Measurements from ENCODE around the gene BMF.

The BMF gene

DNA sequence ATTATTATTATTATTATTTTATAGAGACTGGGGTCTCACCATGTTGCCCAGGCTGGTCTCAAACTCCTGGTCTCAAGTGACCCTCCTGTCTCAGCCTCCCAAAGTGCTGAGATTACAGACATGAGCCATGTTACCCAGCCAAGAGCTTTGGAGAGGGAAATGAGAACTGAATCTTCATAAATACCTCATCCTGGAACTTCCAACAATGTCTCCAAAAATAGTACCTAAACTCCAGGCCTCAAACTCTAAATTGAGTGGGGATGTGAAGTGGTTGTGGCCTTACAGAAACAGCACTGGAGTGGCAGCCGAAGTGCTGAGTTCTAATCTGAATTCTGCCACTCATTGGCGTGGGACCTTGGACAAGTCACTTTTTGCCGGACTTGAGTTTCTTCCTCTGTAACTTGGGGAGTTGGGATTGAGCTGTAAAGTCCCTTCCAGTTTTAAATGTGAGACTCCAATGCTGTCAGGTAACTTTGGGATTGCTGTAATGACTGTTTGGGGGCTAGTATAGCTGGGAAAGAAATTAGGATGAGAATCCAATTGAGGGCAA, 59.7 kb downstream of the BMF start:
- peak overlapping the region; percentile 84 for H3K27ac ChIP-seq (replicated peaks)
- TF ChIP-seq POLR2AphosphoS5 (IDR thresholded peaks at IDR 0.05; ENCODE audit: low read depth) (no peak), SPI1 (IDR thresholded peaks at IDR 0.05; ENCODE audit: borderline replicate concordance, low read depth) (no peak), GABPA (IDR thresholded peaks at IDR 0.05; ENCODE audit: low read depth) (no peak), CTCF (IDR thresholded peaks at IDR 0.05; ENCODE audit: insufficient read depth, low read length) (no peak), REST (IDR thresholded peaks at IDR 0.05; ENCODE audit: insufficient replicate concordance, low read depth) (no peak)

GRCh38 chr15:40048211-40048792, 60.4 kb downstream of the BMF start:
- DNase-seq (ENCODE audit: low read depth in 1 of 2, low spot score in 1 of 2) = peak in 1 of 2 experiments; percentile 77
- TF ChIP-seq CTCF (IDR thresholded peaks at IDR 0.05; ENCODE audit: insufficient read depth, low read length) = no peak
- TF ChIP-seq POLR2AphosphoS5 (IDR thresholded peaks at IDR 0.05; ENCODE audit: low read depth) = peak; percentile 56; the same call in 1 of the 2 replicates
- TF ChIP-seq GABPA (IDR thresholded peaks at IDR 0.05; ENCODE audit: low read depth) = no peak
- peak; percentile 69; the same call in 1 of the 2 replicates for TF ChIP-seq SPI1 (IDR thresholded peaks at IDR 0.05; ENCODE audit: borderline replicate concordance, low read depth)
- Histone ChIP-seq H3K27me3 (ENCODE audit: insufficient read depth, poor library complexity, severe bottlenecking) (no peaks in the 10 kb centered on the region), H3K27ac (replicated peaks) (peak overlapping the region; percentile 84), H3K4me3 (replicated peaks; ENCODE audit: insufficient read depth, low read length) (no peak overlapping the region)

More for the DNA sequence above, 59.7 kb downstream of the BMF start:
- H3K27me3 ChIP-seq (ENCODE audit: insufficient read depth, poor library complexity, severe bottlenecking) = no peaks in the 10 kb centered on the region
- no peak for DNase-seq (ENCODE audit: low read depth in 1 of 2, low spot score in 1 of 2)
- H3K4me3 ChIP-seq (replicated peaks; ENCODE audit: insufficient read depth, low read length) = no peak overlapping the region

DNA sequence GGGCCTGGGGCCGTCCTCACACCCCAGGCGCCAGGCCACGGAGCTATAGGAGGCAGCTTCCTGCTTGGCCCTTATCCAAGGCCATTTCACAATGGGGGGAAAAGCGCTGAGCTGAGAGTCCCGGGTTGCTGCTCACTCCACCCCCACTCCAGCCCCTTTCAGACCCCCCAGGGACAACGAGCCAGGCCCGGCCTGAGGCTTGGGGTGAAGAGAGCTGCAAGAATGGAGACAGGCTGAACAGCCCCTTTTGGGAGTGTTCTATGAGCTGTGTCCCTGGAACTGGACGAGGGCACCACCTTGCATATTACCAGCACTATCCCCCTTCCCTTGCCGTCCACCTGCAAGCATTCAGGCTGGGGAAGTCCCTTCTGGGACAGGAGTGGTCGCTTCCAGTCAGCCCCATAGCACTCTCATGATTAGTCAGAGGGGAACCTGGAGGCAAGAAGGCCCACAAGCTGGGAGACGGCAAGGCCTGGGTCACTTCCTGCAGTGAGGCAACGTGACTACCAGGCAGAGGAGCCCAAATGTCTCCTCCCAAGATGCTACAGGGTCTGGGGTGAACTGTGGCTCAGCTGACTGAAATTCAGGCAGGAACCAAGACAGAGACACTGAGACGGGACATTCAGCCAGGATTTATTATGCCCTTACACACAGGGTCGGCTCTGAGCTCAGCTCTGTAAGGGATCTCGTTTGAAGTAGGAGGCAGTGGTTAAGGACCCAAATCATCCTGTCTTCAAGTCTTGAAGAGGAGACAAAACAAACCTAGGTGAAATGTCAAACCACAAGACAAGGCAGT, 61.1 kb downstream of the BMF start:
- TF ChIP-seq POLR2AphosphoS5 (IDR thresholded peaks at IDR 0.05; ENCODE audit: low read depth) = peak; percentile 72
- no peak for TF ChIP-seq CTCF (IDR thresholded peaks at IDR 0.05; ENCODE audit: insufficient read depth, low read length)
- TF ChIP-seq SPI1 (IDR thresholded peaks at IDR 0.05; ENCODE audit: borderline replicate concordance, low read depth) = peak; percentile 45; the same call in 1 of the 2 replicates
- DNase-seq (ENCODE audit: low read depth in 1 of 2, low spot score in 1 of 2) = peak; percentile 85 to 87
- Histone ChIP-seq H3K27me3 (ENCODE audit: insufficient read depth, poor library complexity, severe bottlenecking) (no peaks in the 10 kb centered on the region), H3K4me3 (replicated peaks; ENCODE audit: insufficient read depth, low read length) (no peak overlapping the region), H3K27ac (replicated peaks) (peak overlapping the region; percentile 84)

- no peaks in the 10 kb centered on the region for H3K27me3 ChIP-seq (ENCODE audit: insufficient read depth, poor library complexity, severe bottlenecking)
- no peak for DNase-seq (ENCODE audit: low read depth in 1 of 2, low spot score in 1 of 2)
- TF ChIP-seq SPI1 (IDR thresholded peaks at IDR 0.05; ENCODE audit: borderline replicate concordance, low read depth) = no peak
- TF ChIP-seq REST (IDR thresholded peaks at IDR 0.05; ENCODE audit: insufficient replicate concordance, low read depth) = no peak
- H3K4me3 ChIP-seq (replicated peaks; ENCODE audit: insufficient read depth, low read length) = no peak overlapping the region
- peak overlapping the region; percentile 84 for H3K27ac ChIP-seq (replicated peaks)
Observed at GRCh38 chr15:40046721-40047414, 61.8 kb downstream of the BMF start.
